ENCODE measurements around the gene SON.

The SON gene

GRCh38 chr21:33544451-33545195 is 1.8 kb downstream of the SON start:
- no peak for DNase-seq (ENCODE audit: low read depth in 2 of 3, low spot score in 2 of 3)

GRCh38 chr21:33546086-33546485 is 3.2 kb downstream of the SON start:
- no peak for DNase-seq (ENCODE audit: low read depth in 2 of 3, low spot score in 2 of 3)

GRCh38 chr21:33549848-33550771 is 7.3 kb downstream of the SON start:
- no peak for DNase-seq (ENCODE audit: low read depth in 2 of 3, low spot score in 2 of 3)

DNA sequence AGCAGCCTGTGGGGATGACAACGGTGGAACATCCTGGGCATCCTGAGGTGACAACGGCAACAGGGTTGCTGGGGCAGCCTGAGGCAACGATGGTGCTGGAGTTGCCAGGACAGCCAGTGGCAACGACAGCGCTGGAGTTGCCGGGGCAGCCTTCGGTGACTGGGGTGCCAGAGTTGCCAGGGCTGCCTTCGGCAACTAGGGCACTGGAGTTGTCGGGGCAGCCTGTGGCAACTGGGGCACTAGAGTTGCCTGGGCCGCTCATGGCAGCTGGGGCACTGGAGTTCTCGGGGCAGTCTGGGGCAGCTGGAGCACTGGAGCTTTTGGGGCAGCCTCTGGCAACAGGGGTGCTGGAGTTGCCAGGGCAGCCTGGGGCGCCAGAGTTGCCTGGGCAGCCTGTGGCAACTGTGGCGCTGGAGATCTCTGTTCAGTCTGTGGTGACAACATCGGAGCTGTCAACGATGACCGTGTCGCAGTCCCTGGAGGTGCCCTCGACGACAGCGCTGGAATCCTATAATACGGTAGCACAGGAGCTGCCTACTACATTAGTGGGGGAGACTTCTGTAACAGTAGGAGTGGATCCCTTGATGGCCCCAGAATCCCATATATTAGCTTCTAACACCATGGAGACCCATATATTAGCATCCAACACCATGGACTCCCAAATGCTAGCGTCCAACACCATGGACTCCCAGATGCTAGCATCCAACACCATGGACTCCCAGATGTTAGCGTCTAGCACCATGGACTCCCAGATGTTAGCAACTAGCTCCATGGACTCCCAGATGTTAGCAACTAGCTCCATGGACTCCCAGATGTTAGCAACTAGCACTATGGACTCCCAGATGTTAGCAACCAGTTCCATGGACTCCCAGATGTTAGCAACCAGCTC is 8.2 kb downstream of the SON start:
- no peak for DNase-seq (ENCODE audit: low read depth in 2 of 3, low spot score in 2 of 3)

DNA sequence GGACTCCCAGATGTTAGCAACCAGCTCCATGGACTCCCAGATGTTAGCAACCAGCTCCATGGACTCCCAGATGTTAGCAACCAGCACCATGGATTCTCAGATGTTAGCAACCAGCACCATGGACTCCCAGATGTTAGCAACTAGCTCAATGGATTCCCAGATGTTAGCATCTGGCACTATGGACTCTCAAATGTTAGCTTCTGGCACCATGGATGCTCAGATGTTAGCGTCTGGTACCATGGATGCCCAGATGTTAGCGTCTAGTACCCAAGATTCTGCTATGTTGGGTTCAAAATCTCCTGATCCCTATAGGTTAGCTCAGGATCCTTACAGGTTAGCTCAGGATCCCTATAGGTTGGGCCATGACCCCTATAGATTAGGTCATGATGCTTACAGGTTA is 8.8 kb downstream of the SON start:
- DNase-seq (ENCODE audit: low read depth in 2 of 3, low spot score in 2 of 3): no peak

- DNase-seq (ENCODE audit: low read depth in 2 of 3, low spot score in 2 of 3): no peak
Observed at GRCh38 chr21:33552093-33552998, 9.5 kb downstream of the SON start.

DNA sequence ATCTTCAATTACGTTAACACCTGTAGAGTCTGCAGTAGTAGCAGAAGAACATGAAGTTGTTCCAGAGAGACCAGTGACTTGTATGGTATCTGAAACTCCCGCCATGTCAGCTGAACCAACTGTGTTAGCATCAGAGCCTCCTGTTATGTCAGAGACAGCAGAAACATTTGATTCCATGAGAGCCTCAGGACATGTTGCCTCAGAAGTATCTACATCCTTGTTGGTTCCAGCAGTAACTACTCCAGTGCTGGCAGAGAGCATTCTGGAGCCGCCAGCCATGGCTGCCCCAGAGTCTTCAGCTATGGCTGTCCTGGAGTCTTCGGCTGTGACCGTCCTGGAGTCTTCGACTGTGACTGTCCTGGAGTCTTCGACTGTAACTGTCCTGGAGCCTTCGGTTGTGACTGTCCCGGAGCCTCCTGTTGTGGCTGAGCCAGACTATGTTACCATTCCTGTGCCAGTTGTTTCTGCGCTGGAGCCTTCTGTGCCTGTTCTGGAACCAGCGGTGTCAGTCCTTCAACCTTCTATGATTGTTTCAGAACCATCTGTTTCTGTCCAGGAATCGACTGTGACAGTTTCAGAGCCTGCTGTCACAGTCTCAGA is 10.3 kb downstream of the SON start:
- DNase-seq (ENCODE audit: low read depth in 2 of 3, low spot score in 2 of 3): no peak

- no peak for DNase-seq (ENCODE audit: low read depth in 2 of 3, low spot score in 2 of 3)
Observed at GRCh38 chr21:33554236-33554981, 11.6 kb downstream of the SON start.

GRCh38 chr21:33554982-33555344 is 12.1 kb downstream of the SON start:
- DNase-seq (ENCODE audit: low read depth in 2 of 3, low spot score in 2 of 3): no peak

DNA sequence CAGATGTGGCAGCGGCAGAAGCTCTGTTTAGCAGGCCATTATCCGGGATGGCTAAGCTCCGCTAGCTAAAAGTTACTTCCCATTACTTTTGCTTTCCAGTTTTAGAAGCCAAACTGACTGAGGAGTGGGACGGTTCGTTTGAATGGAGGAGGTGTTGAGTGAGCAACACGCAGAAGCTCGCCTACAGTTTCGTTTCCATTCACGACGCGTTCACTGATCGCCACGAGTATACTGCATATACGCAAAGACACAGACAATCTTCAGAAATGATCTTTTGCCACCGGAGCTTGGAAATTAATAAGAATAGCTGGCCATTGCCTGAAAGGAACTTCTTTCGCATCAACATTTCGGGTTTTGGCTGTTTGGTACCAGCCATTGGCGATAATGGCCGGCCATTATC is 14.6 kb downstream of the SON start:
- no peak for DNase-seq (ENCODE audit: low read depth in 2 of 3, low spot score in 2 of 3)

- DNase-seq (ENCODE audit: low read depth in 2 of 3, low spot score in 2 of 3): no peak
Observed at GRCh38 chr21:33558777-33559421, 16.1 kb downstream of the SON start.

- no peak for DNase-seq (ENCODE audit: low read depth in 2 of 3, low spot score in 2 of 3)
Observed at GRCh38 chr21:33559813-33560212, 17.0 kb downstream of the SON start.

DNA sequence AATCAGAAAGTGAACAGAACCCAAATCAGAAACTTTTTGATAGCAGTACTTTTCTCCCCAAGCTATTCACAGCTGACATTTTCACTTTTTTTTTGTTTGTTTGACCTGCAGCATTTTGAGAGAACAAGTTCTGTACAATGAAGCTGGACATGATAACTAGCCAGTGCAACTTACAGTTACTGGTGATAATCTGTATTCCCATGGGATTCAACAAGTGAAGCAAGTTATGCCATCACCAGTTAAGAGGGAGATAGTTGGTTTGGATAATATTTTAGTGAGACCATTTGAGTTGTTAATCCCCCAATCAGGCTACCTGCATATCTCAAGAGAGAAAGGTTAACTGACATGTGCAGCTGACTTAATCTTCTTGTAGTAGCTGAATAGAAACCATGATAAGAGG is 18.1 kb downstream of the SON start:
- no peak for DNase-seq (ENCODE audit: low read depth in 2 of 3, low spot score in 2 of 3)

DNA sequence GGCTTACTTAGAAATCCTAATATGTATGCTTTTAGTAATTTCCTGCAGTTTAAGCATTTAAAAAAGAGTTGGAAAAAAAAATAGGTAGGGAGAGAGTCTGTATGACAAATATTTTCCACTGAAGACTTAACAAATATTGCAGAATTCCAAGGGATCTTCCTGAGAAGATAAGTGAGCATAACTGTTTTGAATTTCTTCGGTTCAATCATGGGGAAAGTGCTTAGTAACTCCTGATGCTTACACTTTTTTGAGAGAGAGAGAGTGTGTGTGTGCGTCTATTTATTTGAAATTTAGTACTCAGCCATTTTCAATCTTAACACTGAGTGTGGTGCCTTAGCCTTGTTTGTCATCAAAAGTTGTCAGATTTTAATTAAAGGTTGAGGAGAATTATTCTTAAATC is 18.5 kb downstream of the SON start:
- DNase-seq (ENCODE audit: low read depth in 2 of 3, low spot score in 2 of 3): no peak

- DNase-seq (ENCODE audit: low read depth in 2 of 3, low spot score in 2 of 3): no peak
Observed at GRCh38 chr21:33562389-33562788, 19.6 kb downstream of the SON start.

DNA sequence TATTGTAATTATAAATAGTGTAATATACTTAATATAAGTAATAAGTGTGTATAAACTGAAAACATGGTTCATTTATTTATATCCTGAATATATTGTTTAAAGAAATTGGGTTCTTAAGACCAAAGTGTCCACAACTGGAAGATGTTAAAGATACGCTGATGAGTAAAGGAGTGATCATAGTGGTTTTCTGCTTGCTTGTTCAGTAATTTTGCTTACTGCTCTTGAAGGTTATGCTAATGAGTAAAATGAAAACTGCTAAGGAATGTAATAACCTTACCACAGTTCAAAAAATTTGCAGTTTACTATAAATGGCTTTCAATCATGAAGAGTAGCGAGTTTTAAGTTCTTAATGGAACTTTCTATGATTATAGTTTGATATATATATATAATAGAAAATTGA is 23.7 kb downstream of the SON start:
- DNase-seq (ENCODE audit: low read depth in 2 of 3, low spot score in 2 of 3): no peak

- DNase-seq (ENCODE audit: low read depth in 2 of 3, low spot score in 2 of 3): no peak
Observed at GRCh38 chr21:33567914-33568313, 25.1 kb downstream of the SON start.

DNA sequence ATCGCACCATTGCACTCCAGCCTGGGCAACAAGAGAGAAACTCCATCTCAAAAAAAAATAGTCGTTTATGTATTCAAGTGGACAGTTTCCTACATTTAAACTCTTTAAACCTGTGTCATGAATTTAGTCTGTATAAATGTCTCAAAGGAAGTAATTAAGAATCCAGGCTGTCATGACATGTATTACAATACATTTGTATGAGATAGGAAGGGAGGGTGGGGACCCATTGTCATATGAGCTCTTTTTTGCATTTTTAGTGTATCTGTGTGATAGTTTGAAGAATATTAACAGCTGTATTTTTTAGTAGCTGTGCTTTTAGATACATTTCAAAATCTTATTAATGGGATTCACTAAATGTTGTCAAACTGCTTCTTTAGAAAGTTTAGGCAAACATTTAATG is 25.6 kb downstream of the SON start:
- no peak for DNase-seq (ENCODE audit: low read depth in 2 of 3, low spot score in 2 of 3)

DNA sequence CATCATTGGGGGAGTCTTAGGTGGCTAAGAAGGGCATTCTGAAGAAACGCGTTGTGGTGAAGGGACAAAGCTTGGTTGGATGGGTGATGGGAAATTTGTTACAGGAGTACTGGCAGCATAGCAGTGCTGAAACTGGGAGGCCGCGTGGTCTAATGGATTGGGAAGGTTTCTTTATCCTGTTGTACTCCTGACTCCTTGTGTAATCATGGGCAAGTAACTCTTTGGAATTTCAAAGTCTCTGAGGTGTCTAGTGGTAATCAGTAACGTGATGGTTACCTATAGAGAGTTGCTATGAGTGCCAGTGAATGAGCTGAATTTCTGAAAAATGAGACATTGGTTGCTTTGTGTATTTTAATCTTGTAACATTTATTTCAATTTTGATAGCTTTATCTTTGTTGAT is 27.2 kb downstream of the SON start:
- no peak for DNase-seq (ENCODE audit: low read depth in 2 of 3, low spot score in 2 of 3)
